ENCODE data around the gene TBC1D13.
"Not testable (repeated sequence)": the region's sequence is repeated elsewhere in the genome, so short reads cannot be mapped to it uniquely, and the experiment has no call there.

GRCh38 chr9:128854454-128854853 is 67.4 kb downstream of the TBC1D13 start:
- not testable (repeated sequence) for TF ChIP-seq CTCF (IDR thresholded peaks at IDR 0.05); USF2 (CRISPR knock-in tag; IDR thresholded peaks at IDR 0.05); SP1 (CRISPR knock-in tag; conservative IDR thresholded peaks at IDR 0.05); ZBTB21 (CRISPR knock-in tag; IDR thresholded peaks at IDR 0.05; ENCODE audit: borderline replicate concordance); ETV6 (CRISPR knock-in tag; IDR thresholded peaks at IDR 0.05); SMAD3 (CRISPR knock-in tag; IDR thresholded peaks at IDR 0.05; ENCODE audit: borderline replicate concordance); NFE2L1 (CRISPR knock-in tag; IDR thresholded peaks at IDR 0.05); CREB1 (CRISPR knock-in tag; IDR thresholded peaks at IDR 0.05); AR (CRISPR knock-in tag; IDR thresholded peaks at IDR 0.05); ZSCAN18 (CRISPR knock-in tag; IDR thresholded peaks at IDR 0.05); JUN (CRISPR knock-in tag; IDR thresholded peaks at IDR 0.05); FOXK1 (CRISPR knock-in tag; IDR thresholded peaks at IDR 0.05); E2F5 (CRISPR knock-in tag; IDR thresholded peaks at IDR 0.05); ZNF416 (CRISPR knock-in tag; IDR thresholded peaks at IDR 0.05)

All from WTC11 (cell line).